ENCODE measurements around the gene ERG.

ERG gene

GRCh38 chr21:38377165-38378088, 120.8 kb downstream of the ERG start:
- Histone ChIP-seq H3K4me3 (ENCODE audit: low read depth, low read length) (no peak overlapping the region), H3K9ac (no peak overlapping the region)
- no peak for TF ChIP-seq CTCF (IDR thresholded peaks at IDR 0.05)

GRCh38 chr21:38376693-38377092, 121.6 kb downstream of the ERG start:
- no peak for TF ChIP-seq CTCF (IDR thresholded peaks at IDR 0.05)
- H3K36me3 ChIP-seq (ENCODE audit: control insufficient read depth, insufficient read depth, low read length): no peaks in the 10 kb centered on the region
- H3K27ac ChIP-seq: no peak overlapping the region
- no peaks in the 10 kb centered on the region for H3K9me3 ChIP-seq (ENCODE audit: control insufficient read depth, low read length)
- no peak overlapping the region for H2AFZ ChIP-seq
- H3K9ac ChIP-seq: no peak overlapping the region
- no peaks in the 10 kb centered on the region for H3K27me3 ChIP-seq (ENCODE audit: control insufficient read depth, insufficient read depth, low read length)
- no peak overlapping the region for H3K4me3 ChIP-seq (ENCODE audit: low read depth, low read length)
- H3K79me2 ChIP-seq: no peaks in the 10 kb centered on the region
- no peaks in the 10 kb centered on the region for H3K4me1 ChIP-seq
- no peak overlapping the region for H3K4me2 ChIP-seq (ENCODE audit: low read length)

More at GRCh38 chr21:38377165-38378088, 120.8 kb downstream of the ERG start:
- Histone ChIP-seq H3K27ac (no peak overlapping the region), H3K79me2 (no peaks in the 10 kb centered on the region), H3K36me3 (ENCODE audit: control insufficient read depth, insufficient read depth, low read length) (no peaks in the 10 kb centered on the region), H3K27me3 (ENCODE audit: control insufficient read depth, insufficient read depth, low read length) (no peaks in the 10 kb centered on the region), H3K4me1 (no peaks in the 10 kb centered on the region), H3K4me2 (ENCODE audit: low read length) (no peak overlapping the region), H2AFZ (no peak overlapping the region), H3K9me3 (ENCODE audit: control insufficient read depth, low read length) (no peaks in the 10 kb centered on the region)

- no peak overlapping the region for H3K4me3 ChIP-seq (ENCODE audit: low read depth, low read length)
Measured at GRCh38 chr21:38376235-38376634, 122.0 kb downstream of the ERG start.

GRCh38 chr21:38367646-38368045, 130.6 kb downstream of the ERG start:
- Histone ChIP-seq H3K9me3 (ENCODE audit: control insufficient read depth, low read length) (no peaks in the 10 kb centered on the region), H3K4me2 (ENCODE audit: low read length) (no peak overlapping the region), H3K27me3 (ENCODE audit: control insufficient read depth, insufficient read depth, low read length) (no peaks in the 10 kb centered on the region), H3K4me3 (ENCODE audit: low read depth, low read length) (no peak overlapping the region), H3K9ac (no peak overlapping the region), H3K4me1 (no peaks in the 10 kb centered on the region), H2AFZ (no peak overlapping the region), H3K79me2 (no peaks in the 10 kb centered on the region), H3K36me3 (ENCODE audit: control insufficient read depth, insufficient read depth, low read length) (no peaks in the 10 kb centered on the region), H3K27ac (no peak overlapping the region)
- TF ChIP-seq CTCF (IDR thresholded peaks at IDR 0.05): no peak

More at GRCh38 chr21:38376235-38376634, 122.0 kb downstream of the ERG start:
- Histone ChIP-seq H3K27ac (no peak overlapping the region), H3K27me3 (ENCODE audit: control insufficient read depth, insufficient read depth, low read length) (no peaks in the 10 kb centered on the region), H3K9ac (no peak overlapping the region), H3K9me3 (ENCODE audit: control insufficient read depth, low read length) (no peaks in the 10 kb centered on the region), H3K4me1 (no peaks in the 10 kb centered on the region), H3K79me2 (no peaks in the 10 kb centered on the region), H3K36me3 (ENCODE audit: control insufficient read depth, insufficient read depth, low read length) (no peaks in the 10 kb centered on the region), H3K4me2 (ENCODE audit: low read length) (no peak overlapping the region), H2AFZ (no peak overlapping the region)
- TF ChIP-seq CTCF (IDR thresholded peaks at IDR 0.05): no peak

Measured in parathyroid adenoma (tissue), 2 donors.